ENCODE measurements around the gene ADRA2B. TPM values are rescaled to one million over a fixed set of nuclear protein-coding genes. Genes with fewer than 3 reads are reported as not detected.

Gene ADRA2B
- total RNA-seq, 4 donors from 2014 or later = 1.3 to 4.9 (median 2.1) TPM

- H3K27ac ChIP-seq = peak within 1 kb of the TSS in 3 of 4 donors; percentile 35 to 78 (median 55)
- peaks cover 0 to 45% (median 8%) of the 10 kb centered on the region in 3 donors for H3K4me1 ChIP-seq
- no peaks in the 10 kb centered on the region for H3K9me3 ChIP-seq
- peak within 1 kb of the TSS; percentile 20 to 65 for H3K4me3 ChIP-seq
- peak; percentile 83 for ATAC-seq
- WGBS, 2 donors (ENCODE audit: low coverage in 1 of 2) = 6 to 43% methylated on average over 2 to 9 of the region's 94 CpGs
- peak in 1 of 4 experiments; percentile 21 for TF ChIP-seq CTCF (IDR thresholded peaks at IDR 0.05)
- no peak for TF ChIP-seq EP300 (IDR thresholded peaks at IDR 0.05)
- TF ChIP-seq POLR2A (IDR thresholded peaks at IDR 0.05) = peak in 1 of 2 donors; percentile 23
- TF ChIP-seq POLR2AphosphoS5 (IDR thresholded peaks at IDR 0.05) = no peak
- H3K27me3 ChIP-seq = no peaks in the 10 kb centered on the region
- no peaks in the 10 kb centered on the region for H3K36me3 ChIP-seq
Measured at GRCh38 chr2:96145036-96145847, 28.9 kb upstream of the ADRA2B start, which contains the start of gene DUSP2. Gene DUSP2 (minus strand): TSS chr2:96145440. CDS start chr2:96145354, 86 bp downstream.

- Histone ChIP-seq H3K9me3 (no peaks in the 10 kb centered on the region), H3K27me3 (no peaks in the 10 kb centered on the region), H3K36me3 (no peaks in the 10 kb centered on the region), H3K27ac (peak overlapping the region in 3 of 4 donors; percentile 35 to 78 (median 55)), H3K4me1 (peaks cover 0 to 45% (median 8%) of the 10 kb centered on the region in 3 donors), H3K4me3 (peak overlapping the region; percentile 20 to 65)
- peak; percentile 4 for ATAC-seq
- 0 to 65% methylated on average over 2 to 3 of the region's 35 CpGs for WGBS, 2 donors (ENCODE audit: low coverage in 1 of 2)
- TF ChIP-seq POLR2AphosphoS5 (IDR thresholded peaks at IDR 0.05) (no peak), POLR2A (IDR thresholded peaks at IDR 0.05) (no peak)
Measured at GRCh38 chr2:96144481-96145035, 28.2 kb upstream of the ADRA2B start.

- WGBS, 2 donors (ENCODE audit: low coverage in 1 of 2) = 86% methylated on average over 2 of the region's 23 CpGs; no CpG with 5 or more reads in 1 of the 2 donors
- peak overlapping the region in 1 of 2 donors; percentile 65 for H3K4me3 ChIP-seq
Measured at GRCh38 chr2:96143848-96144480, 27.6 kb upstream of the ADRA2B start.

GRCh38 chr2:96143231-96143847 is 27.0 kb upstream of the ADRA2B start:
- WGBS, 2 donors (ENCODE audit: low coverage in 1 of 2) = 100% methylated on average over 3 of the region's 10 CpGs; no CpG with 5 or more reads in 1 of the 2 donors

More at GRCh38 chr2:96143848-96144480, 27.6 kb upstream of the ADRA2B start:
- TF ChIP-seq POLR2AphosphoS5 (IDR thresholded peaks at IDR 0.05) = no peak
- TF ChIP-seq EP300 (IDR thresholded peaks at IDR 0.05) = no peak
- no peak for TF ChIP-seq POLR2A (IDR thresholded peaks at IDR 0.05)
- no peak for TF ChIP-seq CTCF (IDR thresholded peaks at IDR 0.05)
- Histone ChIP-seq H3K27ac (peak overlapping the region in 1 of 4 donors; percentile 78), H3K9me3 (no peaks in the 10 kb centered on the region), H3K36me3 (no peaks in the 10 kb centered on the region), H3K4me1 (peaks cover 0 to 45% (median 8%) of the 10 kb centered on the region in 3 donors), H3K27me3 (no peaks in the 10 kb centered on the region)
- no peak for ATAC-seq

More at GRCh38 chr2:96143231-96143847, 27.0 kb upstream of the ADRA2B start:
- Histone ChIP-seq H3K27ac (no peak overlapping the region), H3K4me1 (peaks cover 0 to 40% (median 8%) of the 10 kb centered on the region in 3 donors), H3K9me3 (no peaks in the 10 kb centered on the region), H3K27me3 (peaks cover 3% of the 10 kb centered on the region), H3K36me3 (no peaks in the 10 kb centered on the region), H3K4me3 (peak overlapping the region in 1 of 2 donors; percentile 65)
- TF ChIP-seq CTCF (IDR thresholded peaks at IDR 0.05) (no peak), EP300 (IDR thresholded peaks at IDR 0.05) (no peak), POLR2A (IDR thresholded peaks at IDR 0.05) (no peak), POLR2AphosphoS5 (IDR thresholded peaks at IDR 0.05) (no peak)
- ATAC-seq = no peak

Measured in gastroesophageal sphincter (tissue), 4 donors.